ENCODE data around the gene NSG2.

NSG2 gene

DNA sequence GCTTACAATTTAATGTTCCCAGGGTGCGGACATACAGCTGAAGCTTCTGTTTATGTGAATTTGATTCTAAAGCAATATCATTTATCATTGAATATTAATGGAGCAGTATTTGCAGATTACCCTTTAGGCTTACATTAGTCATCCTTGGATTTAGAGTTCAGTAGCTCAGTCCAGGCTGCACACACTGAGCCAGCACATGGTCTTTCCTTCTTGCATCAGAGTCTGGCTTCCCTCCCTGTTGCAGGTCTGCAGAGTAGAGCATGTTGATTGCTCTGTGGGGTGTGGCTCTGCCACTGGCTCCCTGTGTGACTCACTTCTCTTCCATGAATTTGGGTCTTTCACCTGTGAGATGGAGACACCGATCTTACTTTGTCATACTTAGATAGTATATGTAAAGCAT lies 36.8 kb downstream of the NSG2 start (continued):
- TF ChIP-seq, protein P1, sequence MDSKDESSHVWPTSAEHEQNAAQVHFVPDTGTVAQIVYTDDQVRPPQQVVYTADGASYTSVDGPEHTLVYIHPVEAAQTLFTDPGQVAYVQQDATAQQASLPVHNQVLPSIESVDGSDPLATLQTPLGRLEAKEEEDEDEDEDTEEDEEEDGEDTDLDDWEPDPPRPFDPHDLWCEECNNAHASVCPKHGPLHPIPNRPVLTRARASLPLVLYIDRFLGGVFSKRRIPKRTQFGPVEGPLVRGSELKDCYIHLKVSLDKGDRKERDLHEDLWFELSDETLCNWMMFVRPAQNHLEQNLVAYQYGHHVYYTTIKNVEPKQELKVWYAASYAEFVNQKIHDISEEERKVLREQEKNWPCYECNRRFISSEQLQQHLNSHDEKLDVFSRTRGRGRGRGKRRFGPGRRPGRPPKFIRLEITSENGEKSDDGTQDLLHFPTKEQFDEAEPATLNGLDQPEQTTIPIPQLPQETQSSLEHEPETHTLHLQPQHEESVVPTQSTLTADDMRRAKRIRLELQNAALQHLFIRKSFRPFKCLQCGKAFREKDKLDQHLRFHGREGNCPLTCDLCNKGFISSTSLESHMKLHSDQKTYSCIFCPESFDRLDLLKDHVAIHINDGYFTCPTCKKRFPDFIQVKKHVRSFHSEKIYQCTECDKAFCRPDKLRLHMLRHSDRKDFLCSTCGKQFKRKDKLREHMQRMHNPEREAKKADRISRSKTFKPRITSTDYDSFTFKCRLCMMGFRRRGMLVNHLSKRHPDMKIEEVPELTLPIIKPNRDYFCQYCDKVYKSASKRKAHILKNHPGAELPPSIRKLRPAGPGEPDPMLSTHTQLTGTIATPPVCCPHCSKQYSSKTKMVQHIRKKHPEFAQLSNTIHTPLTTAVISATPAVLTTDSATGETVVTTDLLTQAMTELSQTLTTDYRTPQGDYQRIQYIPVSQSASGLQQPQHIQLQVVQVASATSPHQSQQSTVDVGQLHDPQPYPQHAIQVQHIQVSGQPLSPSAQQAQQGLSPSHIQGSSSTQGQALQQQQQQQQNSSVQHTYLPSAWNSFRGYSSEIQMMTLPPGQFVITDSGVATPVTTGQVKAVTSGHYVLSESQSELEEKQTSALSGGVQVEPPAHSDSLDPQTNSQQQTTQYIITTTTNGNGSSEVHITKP (tag by site-specific recombination; IDR thresholded peaks at IDR 0.05): peak; percentile 96
- TF ChIP-seq, protein P2, sequence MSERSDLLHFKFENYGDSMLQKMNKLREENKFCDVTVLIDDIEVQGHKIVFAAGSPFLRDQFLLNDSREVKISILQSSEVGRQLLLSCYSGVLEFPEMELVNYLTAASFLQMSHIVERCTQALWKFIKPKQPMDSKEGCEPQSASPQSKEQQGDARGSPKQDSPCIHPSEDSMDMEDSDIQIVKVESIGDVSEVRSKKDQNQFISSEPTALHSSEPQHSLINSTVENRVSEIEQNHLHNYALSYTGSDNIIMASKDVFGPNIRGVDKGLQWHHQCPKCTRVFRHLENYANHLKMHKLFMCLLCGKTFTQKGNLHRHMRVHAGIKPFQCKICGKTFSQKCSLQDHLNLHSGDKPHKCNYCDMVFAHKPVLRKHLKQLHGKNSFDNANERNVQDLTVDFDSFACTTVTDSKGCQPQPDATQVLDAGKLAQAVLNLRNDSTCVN (tag by site-specific recombination; optimal IDR thresholded peaks at IDR 0.05): no peak
- TF ChIP-seq ZNF302 (tag by site-specific recombination; IDR thresholded peaks at IDR 0.05; ENCODE audit: low read depth) (no peak), HOXC10 (CRISPR knock-in tag; IDR thresholded peaks at IDR 0.05) (no peak), FEZF1 (tag by site-specific recombination; IDR thresholded peaks at IDR 0.05) (no peak), ZNF248 (tag by site-specific recombination; IDR thresholded peaks at IDR 0.05) (no peak), ZFP37 (tag by site-specific recombination; IDR thresholded peaks at IDR 0.05) (no peak), ZNF274 (IDR thresholded peaks at IDR 0.05; ENCODE audit: low read length) (no peak), ZNF274 (tag by site-specific recombination; IDR thresholded peaks at IDR 0.05; ENCODE audit: borderline replicate concordance) (no peak), SP7 (tag by site-specific recombination; IDR thresholded peaks at IDR 0.05) (no peak), SP3 (tag by site-specific recombination; IDR thresholded peaks at IDR 0.05) (no peak), ZNF404 (tag by site-specific recombination; IDR thresholded peaks at IDR 0.05) (no peak)
- TF ChIP-seq, protein P3, sequence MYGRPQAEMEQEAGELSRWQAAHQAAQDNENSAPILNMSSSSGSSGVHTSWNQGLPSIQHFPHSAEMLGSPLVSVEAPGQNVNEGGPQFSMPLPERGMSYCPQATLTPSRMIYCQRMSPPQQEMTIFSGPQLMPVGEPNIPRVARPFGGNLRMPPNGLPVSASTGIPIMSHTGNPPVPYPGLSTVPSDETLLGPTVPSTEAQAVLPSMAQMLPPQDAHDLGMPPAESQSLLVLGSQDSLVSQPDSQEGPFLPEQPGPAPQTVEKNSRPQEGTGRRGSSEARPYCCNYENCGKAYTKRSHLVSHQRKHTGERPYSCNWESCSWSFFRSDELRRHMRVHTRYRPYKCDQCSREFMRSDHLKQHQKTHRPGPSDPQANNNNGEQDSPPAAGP (tag by site-specific recombination; IDR thresholded peaks at IDR 0.05): no peak
- TF ChIP-seq, protein P4, sequence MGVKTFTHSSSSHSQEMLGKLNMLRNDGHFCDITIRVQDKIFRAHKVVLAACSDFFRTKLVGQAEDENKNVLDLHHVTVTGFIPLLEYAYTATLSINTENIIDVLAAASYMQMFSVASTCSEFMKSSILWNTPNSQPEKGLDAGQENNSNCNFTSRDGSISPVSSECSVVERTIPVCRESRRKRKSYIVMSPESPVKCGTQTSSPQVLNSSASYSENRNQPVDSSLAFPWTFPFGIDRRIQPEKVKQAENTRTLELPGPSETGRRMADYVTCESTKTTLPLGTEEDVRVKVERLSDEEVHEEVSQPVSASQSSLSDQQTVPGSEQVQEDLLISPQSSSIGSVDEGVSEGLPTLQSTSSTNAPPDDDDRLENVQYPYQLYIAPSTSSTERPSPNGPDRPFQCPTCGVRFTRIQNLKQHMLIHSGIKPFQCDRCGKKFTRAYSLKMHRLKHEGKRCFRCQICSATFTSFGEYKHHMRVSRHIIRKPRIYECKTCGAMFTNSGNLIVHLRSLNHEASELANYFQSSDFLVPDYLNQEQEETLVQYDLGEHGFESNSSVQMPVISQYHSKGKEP (tag by site-specific recombination; IDR thresholded peaks at IDR 0.05): no peak
- TF ChIP-seq, protein P5, sequence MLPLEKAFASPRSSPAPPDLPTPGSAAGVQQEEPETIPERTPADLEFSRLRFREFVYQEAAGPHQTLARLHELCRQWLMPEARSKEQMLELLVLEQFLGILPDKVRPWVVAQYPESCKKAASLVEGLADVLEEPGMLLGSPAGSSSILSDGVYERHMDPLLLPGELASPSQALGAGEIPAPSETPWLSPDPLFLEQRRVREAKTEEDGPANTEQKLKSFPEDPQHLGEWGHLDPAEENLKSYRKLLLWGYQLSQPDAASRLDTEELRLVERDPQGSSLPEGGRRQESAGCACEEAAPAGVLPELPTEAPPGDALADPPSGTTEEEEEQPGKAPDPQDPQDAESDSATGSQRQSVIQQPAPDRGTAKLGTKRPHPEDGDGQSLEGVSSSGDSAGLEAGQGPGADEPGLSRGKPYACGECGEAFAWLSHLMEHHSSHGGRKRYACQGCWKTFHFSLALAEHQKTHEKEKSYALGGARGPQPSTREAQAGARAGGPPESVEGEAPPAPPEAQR (tag by site-specific recombination; IDR thresholded peaks at IDR 0.05): no peak
- TF ChIP-seq, protein P6, sequence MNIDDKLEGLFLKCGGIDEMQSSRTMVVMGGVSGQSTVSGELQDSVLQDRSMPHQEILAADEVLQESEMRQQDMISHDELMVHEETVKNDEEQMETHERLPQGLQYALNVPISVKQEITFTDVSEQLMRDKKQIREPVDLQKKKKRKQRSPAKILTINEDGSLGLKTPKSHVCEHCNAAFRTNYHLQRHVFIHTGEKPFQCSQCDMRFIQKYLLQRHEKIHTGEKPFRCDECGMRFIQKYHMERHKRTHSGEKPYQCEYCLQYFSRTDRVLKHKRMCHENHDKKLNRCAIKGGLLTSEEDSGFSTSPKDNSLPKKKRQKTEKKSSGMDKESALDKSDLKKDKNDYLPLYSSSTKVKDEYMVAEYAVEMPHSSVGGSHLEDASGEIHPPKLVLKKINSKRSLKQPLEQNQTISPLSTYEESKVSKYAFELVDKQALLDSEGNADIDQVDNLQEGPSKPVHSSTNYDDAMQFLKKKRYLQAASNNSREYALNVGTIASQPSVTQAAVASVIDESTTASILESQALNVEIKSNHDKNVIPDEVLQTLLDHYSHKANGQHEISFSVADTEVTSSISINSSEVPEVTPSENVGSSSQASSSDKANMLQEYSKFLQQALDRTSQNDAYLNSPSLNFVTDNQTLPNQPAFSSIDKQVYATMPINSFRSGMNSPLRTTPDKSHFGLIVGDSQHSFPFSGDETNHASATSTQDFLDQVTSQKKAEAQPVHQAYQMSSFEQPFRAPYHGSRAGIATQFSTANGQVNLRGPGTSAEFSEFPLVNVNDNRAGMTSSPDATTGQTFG (tag by site-specific recombination; IDR thresholded peaks at IDR 0.05; ENCODE audit: borderline replicate concordance): no peak

Data from HEK293 (cell line).